Measurements from ENCODE around the gene SLC27A5. TPM values are rescaled to one million over a fixed set of nuclear protein-coding genes. Genes with fewer than 3 reads are reported as not detected.

The SLC27A5 gene
- total RNA-seq, 3 donors from 2014 or later (not counting 1 experiment from before 2014, with no cell fraction given), result 4.6 to 7.0 (median 4.7) TPM

Other genes with a start within 250 kb of the SLC27A5 start
- gene ZNF8, start 233.0 kb downstream of the SLC27A5 start, total RNA-seq, result 1 to 10 TPM; 6.4 to 8.7 (median 7.7) TPM
- gene ERVK3-1, start 206.6 kb downstream of the SLC27A5 start, total RNA-seq, result 100 to 1,000 TPM in 2 of 3 donors, 10 to 100 TPM in 1; 96.1 to 142 (median 119) TPM
- 1 to 10 TPM; 2.9 to 4.8 (median 3.2) TPM for gene ZSCAN22, start 185.0 kb downstream of the SLC27A5 start, total RNA-seq
- gene A1BG, start 158.5 kb downstream of the SLC27A5 start, total RNA-seq, result 10 to 100 TPM in 1 of 3 donors, 1 to 10 TPM in 2; 2.0 to 10.6 (median 3.5) TPM
- gene ZNF497, start 149.2 kb downstream of the SLC27A5 start, total RNA-seq, result under 1 TPM; 0.40 to 0.61 (median 0.60) TPM
- gene ZNF837, start 131.0 kb downstream of the SLC27A5 start, total RNA-seq, result 1 to 10 TPM in 2 of 3 donors, under 1 TPM in 1; 0.63 to 1.4 (median 1.3) TPM
- gene RPS5, start 124.7 kb downstream of the SLC27A5 start, total RNA-seq, result 100 to 1,000 TPM; 406 to 580 (median 525) TPM
- under 1 TPM in 1 of 3 donors, not detected in 2; 0.39 TPM for gene RNF225, start 116.3 kb downstream of the SLC27A5 start, total RNA-seq
- gene ZNF584, start 103.3 kb downstream of the SLC27A5 start, total RNA-seq, result 1 to 10 TPM; 1.6 to 3.9 (median 2.8) TPM
- gene ZNF132, start 71.8 kb downstream of the SLC27A5 start, total RNA-seq, result 1 to 10 TPM in 2 of 3 donors, under 1 TPM in 1; 0.88 to 1.6 (median 1.5) TPM
- 10 to 100 TPM; 10.4 to 11.4 (median 11.4) TPM for gene ZNF324B, start 60.4 kb downstream of the SLC27A5 start, total RNA-seq
- 10 to 100 TPM; 21.3 to 23.7 (median 23.3) TPM for gene ZNF324, start 44.9 kb downstream of the SLC27A5 start, total RNA-seq
- 10 to 100 TPM; 11.9 to 14.5 (median 13.5) TPM for gene ZNF446, start 35.6 kb downstream of the SLC27A5 start, total RNA-seq
- gene ZBTB45, start 7.8 kb upstream of the SLC27A5 start, total RNA-seq, result 10 to 100 TPM in 1 of 3 donors, 1 to 10 TPM in 2; 9.6 to 12.6 (median 9.8) TPM
- 100 to 1,000 TPM; 330 to 451 (median 408) TPM for gene TRIM28, start 32.1 kb upstream of the SLC27A5 start, total RNA-seq
- 10 to 100 TPM; 82.7 to 95.7 (median 94.7) TPM for gene CHMP2A, start 43.1 kb upstream of the SLC27A5 start, total RNA-seq
- 10 to 100 TPM; 71.0 to 89.5 (median 81.9) TPM for gene UBE2M, start 46.6 kb upstream of the SLC27A5 start, total RNA-seq
- gene MZF1, start 61.3 kb upstream of the SLC27A5 start, total RNA-seq, result 10 to 100 TPM; 24.9 to 40.1 (median 37.3) TPM

Measured in natural killer cell (primary cell).